Measurements from ENCODE around the gene PRELID2.
A peak's percentile ranks its signal among the peaks of the same experiment; 100 is the strongest.
"Not testable (repeated sequence)": the region's sequence is repeated elsewhere in the genome, so short reads cannot be mapped to it uniquely, and the experiment has no call there.

Gene PRELID2

DNA sequence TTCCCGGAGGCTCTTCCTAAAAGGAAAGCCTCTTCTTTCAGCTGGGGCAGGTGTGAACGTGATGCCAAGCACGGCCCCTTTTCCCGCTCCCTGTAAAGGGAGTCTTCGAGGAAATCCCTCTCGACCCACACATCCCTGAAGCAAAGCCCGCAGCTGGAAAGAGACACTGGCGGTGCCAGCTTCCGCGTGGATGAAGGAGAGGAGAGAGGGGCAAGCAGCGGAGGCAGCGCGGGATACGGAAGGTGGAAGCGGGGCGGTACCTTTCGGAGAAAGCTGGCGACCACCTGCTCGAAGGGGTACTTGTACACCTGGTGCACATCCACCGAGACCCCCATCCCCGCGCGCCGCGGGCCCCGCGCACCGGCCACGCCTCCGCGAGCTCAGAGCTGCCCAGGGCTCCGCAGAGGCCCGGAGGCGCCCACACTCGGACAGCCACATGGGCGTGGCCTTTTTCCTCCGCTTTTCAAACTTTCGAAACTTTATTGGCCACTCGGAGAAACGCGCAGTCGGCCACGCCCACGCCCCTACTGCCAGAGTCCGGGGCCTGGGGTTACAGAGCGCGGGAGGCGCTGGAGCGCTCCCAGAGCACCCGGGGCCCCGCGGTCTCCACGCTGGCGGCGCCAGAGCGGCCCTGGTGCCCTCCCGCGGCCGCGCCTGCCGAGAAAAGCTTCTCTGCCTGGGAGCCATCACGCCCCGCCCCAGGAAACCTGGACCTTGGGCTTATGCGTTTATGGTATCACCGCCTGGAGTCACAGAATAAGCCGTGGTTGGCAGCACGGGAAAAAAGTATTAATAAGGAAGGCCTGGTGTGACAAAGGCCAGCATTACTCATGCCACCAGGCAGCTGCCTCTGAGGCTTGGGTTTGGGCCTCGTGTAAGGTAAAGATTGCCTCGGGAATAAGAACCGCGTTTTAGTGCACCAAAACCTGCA, at the start of gene PRELID2:
PRELID2 (minus strand) TSS at position 426 of the 931 bp plus-strand sequence; CDS start at position 335, 91 bp downstream.
- no peak for DNase-seq (ENCODE audit: low read depth, low spot score)
- CTCF ChIA-PET = interaction anchor here (0.6 to 15.5 kb wide), 10 partner anchors 9 to 1631 kb away, joined by 3 to 190 read pairs (median 4); no protein-coding TSS in a partner anchor
- peak within 1 kb of the TSS; percentile 73 for H3K4me3 ChIP-seq (ENCODE audit: low read depth, low read length)
- POLR2A ChIA-PET = no interaction called here
- TF ChIP-seq, protein P1, sequence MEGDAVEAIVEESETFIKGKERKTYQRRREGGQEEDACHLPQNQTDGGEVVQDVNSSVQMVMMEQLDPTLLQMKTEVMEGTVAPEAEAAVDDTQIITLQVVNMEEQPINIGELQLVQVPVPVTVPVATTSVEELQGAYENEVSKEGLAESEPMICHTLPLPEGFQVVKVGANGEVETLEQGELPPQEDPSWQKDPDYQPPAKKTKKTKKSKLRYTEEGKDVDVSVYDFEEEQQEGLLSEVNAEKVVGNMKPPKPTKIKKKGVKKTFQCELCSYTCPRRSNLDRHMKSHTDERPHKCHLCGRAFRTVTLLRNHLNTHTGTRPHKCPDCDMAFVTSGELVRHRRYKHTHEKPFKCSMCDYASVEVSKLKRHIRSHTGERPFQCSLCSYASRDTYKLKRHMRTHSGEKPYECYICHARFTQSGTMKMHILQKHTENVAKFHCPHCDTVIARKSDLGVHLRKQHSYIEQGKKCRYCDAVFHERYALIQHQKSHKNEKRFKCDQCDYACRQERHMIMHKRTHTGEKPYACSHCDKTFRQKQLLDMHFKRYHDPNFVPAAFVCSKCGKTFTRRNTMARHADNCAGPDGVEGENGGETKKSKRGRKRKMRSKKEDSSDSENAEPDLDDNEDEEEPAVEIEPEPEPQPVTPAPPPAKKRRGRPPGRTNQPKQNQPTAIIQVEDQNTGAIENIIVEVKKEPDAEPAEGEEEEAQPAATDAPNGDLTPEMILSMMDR (IDR thresholded peaks at IDR 0.05; ENCODE audit: insufficient read depth, low read length, missing control alignments) = no peak

DNA sequence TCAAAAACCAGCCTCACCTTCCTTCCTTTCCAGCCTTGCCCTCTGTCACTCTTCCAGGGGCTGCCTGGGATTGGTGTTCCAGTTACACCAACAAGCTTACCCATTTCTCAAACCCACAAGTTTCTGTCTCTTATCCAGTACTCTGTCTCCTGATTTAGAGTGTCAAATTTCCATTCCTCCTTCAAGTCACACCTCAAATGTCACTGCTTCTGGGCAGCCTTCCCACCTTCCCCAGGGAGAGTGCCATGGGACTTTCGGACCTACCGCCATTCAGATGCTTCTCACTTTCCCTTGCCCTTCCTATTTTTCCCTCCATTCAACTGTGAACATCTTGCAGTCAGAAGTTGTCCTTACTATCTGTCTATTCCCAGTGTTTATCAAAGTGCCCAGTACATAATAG, 39.6 kb upstream of the PRELID2 start:
- CTCF ChIA-PET = interaction anchor here (1.5 to 9.8 kb wide), 2 partner anchors 9 to 13 kb away, joined by 4 to 76 read pairs; no protein-coding TSS in a partner anchor
- DNase-seq (ENCODE audit: low read depth, low spot score) = no peak
- POLR2A ChIA-PET = no interaction called here
- TF ChIP-seq, protein P1 (IDR thresholded peaks at IDR 0.05; ENCODE audit: insufficient read depth, low read length, missing control alignments) = no peak
- no peak overlapping the region for H3K4me3 ChIP-seq (ENCODE audit: low read depth, low read length)

DNA sequence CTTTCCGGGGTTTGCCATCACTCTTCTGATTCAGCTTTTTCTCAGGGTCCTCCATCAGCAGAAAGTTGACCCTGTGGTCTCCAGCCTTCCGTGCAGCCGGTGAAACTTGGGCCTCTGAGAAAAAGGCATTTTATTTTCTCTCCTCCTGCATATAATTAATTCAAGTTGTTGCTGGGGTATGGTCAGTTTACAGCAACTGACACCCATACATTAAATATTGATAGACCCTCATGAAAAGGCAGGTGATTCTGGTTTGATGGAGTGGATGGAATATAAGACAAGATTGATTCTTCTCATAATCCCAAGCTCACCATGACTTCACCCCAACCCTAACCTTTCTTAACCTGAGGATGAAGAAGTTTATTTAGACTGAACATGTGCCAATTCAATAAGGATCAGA, 37.8 kb upstream of the PRELID2 start, which contains the start of gene GRXCR2:
GRXCR2 (minus strand) TSS at position 101 of the 400 bp plus-strand sequence; CDS start at position 55, 46 bp downstream.
- ChIA-PET POLR2A (no interaction called here), CTCF (interaction anchor here (9.8 kb wide), 1 partner anchor 15 kb away, joined by 76 read pairs; no protein-coding TSS in a partner anchor)
- H3K4me3 ChIP-seq (ENCODE audit: low read depth, low read length) = no peak within 1 kb of the TSS
- DNase-seq (ENCODE audit: low read depth, low spot score) = no peak
- TF ChIP-seq, protein P1 (IDR thresholded peaks at IDR 0.05; ENCODE audit: insufficient read depth, low read length, missing control alignments) = no peak

DNA sequence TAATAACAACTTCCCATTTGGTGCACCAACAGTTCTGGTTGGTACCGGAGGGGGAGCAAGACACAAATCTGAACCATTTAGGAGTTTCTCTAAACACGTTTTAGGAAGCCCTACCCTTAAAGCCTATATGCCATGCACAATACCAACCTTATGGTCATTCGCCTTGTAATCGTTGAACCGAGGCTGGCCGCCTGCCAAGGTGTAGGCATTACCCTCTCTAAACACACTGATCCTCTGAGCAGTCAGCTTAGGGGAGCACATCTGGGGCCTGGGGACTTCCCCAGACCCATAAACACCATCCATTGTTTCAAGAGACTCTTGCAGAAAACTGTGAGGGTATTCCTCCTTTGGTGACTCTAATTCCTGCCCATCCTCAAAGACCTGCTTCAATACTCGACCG, 37.3 kb upstream of the PRELID2 start:
- H3K4me3 ChIP-seq (ENCODE audit: low read depth, low read length) = no peak overlapping the region
- ChIA-PET CTCF (interaction anchor here (9.8 kb wide), 1 partner anchor 15 kb away, joined by 76 read pairs; no protein-coding TSS in a partner anchor), POLR2A (no interaction called here)
- TF ChIP-seq, protein P1 (IDR thresholded peaks at IDR 0.05; ENCODE audit: insufficient read depth, low read length, missing control alignments) = no peak
- DNase-seq (ENCODE audit: low read depth, low spot score) = no peak

DNA sequence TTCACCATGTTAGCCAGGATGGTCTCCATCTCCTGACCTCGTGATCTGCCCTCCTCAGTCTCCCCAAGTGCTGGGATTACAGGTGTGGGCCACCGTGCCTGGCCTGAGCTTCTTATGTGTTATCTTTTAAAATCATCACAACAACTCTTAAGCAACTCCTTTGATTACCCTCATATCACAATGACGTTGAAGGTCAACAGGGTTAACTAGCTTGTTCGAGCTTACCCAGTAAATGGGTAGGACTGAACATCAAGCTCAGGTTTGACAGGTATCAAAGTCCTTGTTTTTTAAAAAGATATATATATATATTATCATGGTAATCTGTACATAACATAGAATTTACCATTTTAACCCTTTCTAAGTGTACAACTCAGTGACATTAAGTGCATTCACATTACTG, 34.6 kb upstream of the PRELID2 start:
- H3K4me3 ChIP-seq (ENCODE audit: low read depth, low read length) = no peak overlapping the region
- ChIA-PET POLR2A (no interaction called here), CTCF (interaction anchor here (0.7 kb wide), 2 partner anchors 14 to 16 kb away, joined by 3 read pairs; no protein-coding TSS in a partner anchor)
- TF ChIP-seq, protein P1 (IDR thresholded peaks at IDR 0.05; ENCODE audit: insufficient read depth, low read length, missing control alignments) = no peak
- no peak for DNase-seq (ENCODE audit: low read depth, low spot score)

DNA sequence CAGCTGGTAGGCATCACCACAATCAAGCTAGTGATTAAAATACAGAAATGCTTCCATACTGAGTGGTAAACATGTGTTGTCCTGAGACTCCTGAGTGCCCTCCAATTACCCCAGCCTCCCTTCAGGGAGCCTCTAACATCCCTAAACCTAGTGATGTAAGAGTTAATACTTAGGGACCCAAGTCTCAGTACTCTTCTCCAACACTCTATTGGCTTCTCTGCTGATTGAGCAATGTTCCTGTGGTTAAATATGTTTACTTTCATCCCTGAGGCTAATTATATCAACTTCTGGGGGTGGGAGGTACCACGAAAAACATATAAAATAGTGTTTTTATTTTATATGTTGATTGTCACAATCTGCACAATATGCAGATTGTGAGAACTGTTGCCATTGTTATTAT, 32.7 kb upstream of the PRELID2 start:
- CTCF ChIA-PET = no interaction called here
- H3K4me3 ChIP-seq (ENCODE audit: low read depth, low read length) = no peak overlapping the region
- DNase-seq (ENCODE audit: low read depth, low spot score) = no peak
- POLR2A ChIA-PET = no interaction called here
- TF ChIP-seq, protein P1 (IDR thresholded peaks at IDR 0.05; ENCODE audit: insufficient read depth, low read length, missing control alignments) = no peak

DNA sequence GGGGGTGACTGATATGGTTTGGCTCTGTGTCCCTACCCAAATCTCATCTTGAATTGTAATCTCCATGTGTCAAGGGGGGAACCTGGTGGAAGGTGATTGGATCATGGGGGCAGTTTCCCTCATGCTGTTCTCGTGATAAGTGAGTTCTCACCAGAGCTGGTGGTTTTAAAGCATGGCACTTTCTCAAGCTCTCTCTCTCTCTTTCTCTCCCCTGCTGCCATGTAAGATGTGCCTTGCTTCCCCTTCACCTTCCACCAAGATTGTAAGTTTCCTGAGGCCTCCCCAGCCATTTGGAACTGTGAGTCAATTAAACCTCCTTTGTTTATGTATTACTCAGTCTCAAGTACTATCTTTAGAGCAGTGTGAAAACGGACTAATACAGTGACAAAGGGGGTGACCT, 29.3 kb upstream of the PRELID2 start:
- DNase-seq (ENCODE audit: low read depth, low spot score); H3K4me3 ChIP-seq (ENCODE audit: low read depth, low read length); CTCF ChIA-PET; POLR2A ChIA-PET: not testable (repeated sequence)
